ENCODE results near the gene RFC4. TPM values are rescaled to one million over a fixed set of nuclear protein-coding genes. Genes with fewer than 3 reads are reported as not detected.

The RFC4 gene
- total and polyA plus RNA-seq, 2 donors (not counting 3 experiments of a cell fraction or from before 2014, with no cell fraction given), result 6.2 to 33.7 TPM

DNA sequence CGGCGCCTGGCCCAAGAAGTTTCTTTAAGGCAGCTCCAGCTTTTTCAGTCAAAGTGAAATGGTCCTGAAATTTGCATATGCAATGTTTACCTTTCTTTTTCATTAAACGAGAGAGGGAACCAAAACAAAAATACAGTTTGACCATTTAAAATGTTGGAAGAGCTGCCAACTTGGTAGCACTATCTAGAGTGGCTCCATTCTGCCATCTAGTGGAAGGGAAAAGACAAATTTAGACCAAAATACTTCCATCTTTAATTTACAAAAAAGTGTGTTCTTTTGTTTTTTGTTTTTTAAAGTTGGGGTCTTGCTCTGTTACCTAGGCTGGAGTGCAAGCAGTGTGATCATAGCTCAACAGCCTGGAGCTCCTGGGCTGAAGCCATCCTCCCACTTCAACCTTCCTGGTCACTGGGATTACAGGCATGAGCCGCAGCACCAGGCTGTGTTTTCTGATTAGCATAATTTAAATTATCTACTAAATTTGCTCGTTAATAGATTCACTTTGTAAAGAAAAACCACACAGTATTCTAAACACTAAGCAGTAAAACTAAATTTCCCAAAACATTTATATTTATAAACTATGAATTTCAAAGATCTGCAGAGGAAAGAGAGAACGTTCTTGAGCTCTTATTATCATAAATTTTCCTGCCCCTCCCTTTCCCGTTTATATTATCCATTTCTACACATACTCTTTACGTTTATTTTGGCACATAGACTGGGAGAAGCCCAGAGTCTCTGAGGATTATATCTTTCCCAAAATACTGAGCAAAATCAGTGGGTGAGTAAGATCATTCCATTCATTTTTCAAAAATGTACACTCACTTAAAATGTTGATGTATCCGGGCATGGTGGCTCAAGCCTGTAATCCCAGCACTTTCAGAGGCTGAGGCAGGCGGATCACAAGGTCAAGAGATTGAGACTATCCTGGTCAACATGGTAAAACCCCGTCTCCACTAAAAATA is 15.4 kb upstream of the RFC4 start:
- POLR2A ChIA-PET, result interaction anchor here (0.6 to 1.4 kb wide), 2 partner anchors 32 to 38 kb away, joined by 3 to 5 read pairs; no protein-coding TSS in a partner anchor
- DNase-seq (ENCODE audit: low read depth, low spot score) (peak; percentile 61), FAIRE-seq (peak; percentile 81)
- no peaks in the 10 kb centered on the region for H3K79me2 ChIP-seq (ENCODE audit: control insufficient read depth, insufficient read depth, low read length)
- peak overlapping the region; percentile 78 for H3K4me2 ChIP-seq (ENCODE audit: insufficient read depth, low read length)
- H3K4me1 ChIP-seq (ENCODE audit: control insufficient read depth, extremely low read depth, insufficient read depth, low read length), result peaks cover 9% of the 10 kb centered on the region
- H3K9me3 ChIP-seq (replicated peaks; ENCODE audit: control insufficient read depth, insufficient read depth, low read length), result no peaks in the 10 kb centered on the region
- peak overlapping the region; percentile 38 for H3K9ac ChIP-seq (replicated peaks; ENCODE audit: extremely low read depth, insufficient read depth, low read length)
- peak overlapping the region; percentile 92 for H2AFZ ChIP-seq (ENCODE audit: low read depth, low read length)
- no peak overlapping the region for H3K27ac ChIP-seq (ENCODE audit: insufficient read depth, low read depth, low read length)
- BruUV-seq (replicated peaks), result no TSS peak
- dilution Hi-C loops (cut with MboI; ENCODE audit: extremely low pct_ligation_motif_present, low sequenced_read_pairs), result no loop called here
- CTCF ChIA-PET, result interaction anchor here (0.7 to 5.9 kb wide), 40 partner anchors 9 to 878 kb away, joined by 3 to 195 read pairs (median 5); partner anchors contain the start of genes AHSG, DNAJB11 and EIF4A2
- H3K4me3 ChIP-seq (replicated peaks in 1 of 3; ENCODE audit: insufficient read depth in 1 of 3, low read depth in 1 of 3, low read length in 3 of 3), result peak overlapping the region in 2 of 3 experiments; percentile 21 to 58
- TF ChIP-seq MYC (IDR thresholded peaks at IDR 0.05; ENCODE audit: low read depth, low read length), result no peak
- TF ChIP-seq, protein P1, sequence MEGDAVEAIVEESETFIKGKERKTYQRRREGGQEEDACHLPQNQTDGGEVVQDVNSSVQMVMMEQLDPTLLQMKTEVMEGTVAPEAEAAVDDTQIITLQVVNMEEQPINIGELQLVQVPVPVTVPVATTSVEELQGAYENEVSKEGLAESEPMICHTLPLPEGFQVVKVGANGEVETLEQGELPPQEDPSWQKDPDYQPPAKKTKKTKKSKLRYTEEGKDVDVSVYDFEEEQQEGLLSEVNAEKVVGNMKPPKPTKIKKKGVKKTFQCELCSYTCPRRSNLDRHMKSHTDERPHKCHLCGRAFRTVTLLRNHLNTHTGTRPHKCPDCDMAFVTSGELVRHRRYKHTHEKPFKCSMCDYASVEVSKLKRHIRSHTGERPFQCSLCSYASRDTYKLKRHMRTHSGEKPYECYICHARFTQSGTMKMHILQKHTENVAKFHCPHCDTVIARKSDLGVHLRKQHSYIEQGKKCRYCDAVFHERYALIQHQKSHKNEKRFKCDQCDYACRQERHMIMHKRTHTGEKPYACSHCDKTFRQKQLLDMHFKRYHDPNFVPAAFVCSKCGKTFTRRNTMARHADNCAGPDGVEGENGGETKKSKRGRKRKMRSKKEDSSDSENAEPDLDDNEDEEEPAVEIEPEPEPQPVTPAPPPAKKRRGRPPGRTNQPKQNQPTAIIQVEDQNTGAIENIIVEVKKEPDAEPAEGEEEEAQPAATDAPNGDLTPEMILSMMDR (IDR thresholded peaks at IDR 0.05; ENCODE audit: extremely low read depth in 1 of 2, insufficient read depth in 1 of 2, low read depth in 1 of 2, low read length in 2 of 2), result peak; percentile 52 to 63
- intact Hi-C loops (cut with micrococcal nuclease), result loop anchor here (1.0 to 5.0 kb wide), 6 partner anchors 39 to 564 kb away; partner anchors contain the start of genes EIF4A2, ST6GAL1 and TBCCD1
- no peaks in the 10 kb centered on the region for H3K27me3 ChIP-seq (ENCODE audit: control insufficient read depth in 2 of 2, insufficient read depth in 2 of 2, low read length in 2 of 2)
- no peaks in the 10 kb centered on the region for H4K20me1 ChIP-seq (replicated peaks; ENCODE audit: control insufficient read depth, extremely low read depth, insufficient read depth, low read length)
- no peaks in the 10 kb centered on the region for H3K9me1 ChIP-seq (replicated peaks; ENCODE audit: control insufficient read depth, extremely low read depth, insufficient read depth, low read length)
- H3K36me3 ChIP-seq (ENCODE audit: control insufficient read depth in 2 of 2, extremely low read depth in 1 of 2, insufficient read depth in 2 of 2, low read length in 2 of 2), result no peaks in the 10 kb centered on the region

DNA sequence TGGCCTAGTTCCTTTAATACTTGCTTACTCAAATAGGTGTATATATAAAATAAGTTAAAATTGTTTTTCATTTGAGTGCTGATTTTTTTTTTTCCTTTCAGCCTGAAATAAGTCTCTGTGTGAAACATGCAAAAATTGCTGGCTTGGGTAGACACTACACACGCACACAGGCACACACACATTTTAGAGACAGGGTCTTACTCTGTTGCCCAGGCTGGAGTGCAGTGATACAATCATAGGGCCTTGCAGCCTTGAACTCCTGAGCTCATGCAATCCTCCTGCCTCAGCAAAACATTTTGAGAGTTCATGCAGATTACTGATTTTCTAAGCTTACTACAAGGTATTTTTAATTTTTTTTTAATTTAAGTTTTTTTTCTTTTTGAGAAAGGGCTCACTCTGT is 12.7 kb upstream of the RFC4 start:
- DNase-seq (ENCODE audit: low read depth, low spot score) (no peak), FAIRE-seq (no peak)
- Histone ChIP-seq H3K36me3 (ENCODE audit: control insufficient read depth in 2 of 2, extremely low read depth in 1 of 2, insufficient read depth in 2 of 2, low read length in 2 of 2) (no peaks in the 10 kb centered on the region), H3K4me3 (replicated peaks in 1 of 3; ENCODE audit: insufficient read depth in 1 of 3, low read depth in 1 of 3, low read length in 3 of 3) (no peak overlapping the region), H3K27me3 (ENCODE audit: control insufficient read depth in 2 of 2, insufficient read depth in 2 of 2, low read length in 2 of 2) (no peaks in the 10 kb centered on the region), H3K79me2 (ENCODE audit: control insufficient read depth, insufficient read depth, low read length) (no peaks in the 10 kb centered on the region), H3K9ac (replicated peaks; ENCODE audit: extremely low read depth, insufficient read depth, low read length) (no peak overlapping the region), H3K9me1 (replicated peaks; ENCODE audit: control insufficient read depth, extremely low read depth, insufficient read depth, low read length) (no peaks in the 10 kb centered on the region), H2AFZ (ENCODE audit: low read depth, low read length) (no peak overlapping the region), H3K4me2 (ENCODE audit: insufficient read depth, low read length) (no peak overlapping the region), H3K27ac (ENCODE audit: insufficient read depth, low read depth, low read length) (no peak overlapping the region), H3K4me1 (ENCODE audit: control insufficient read depth, extremely low read depth, insufficient read depth, low read length) (peaks cover 7% of the 10 kb centered on the region), H3K9me3 (replicated peaks; ENCODE audit: control insufficient read depth, insufficient read depth, low read length) (no peaks in the 10 kb centered on the region), H4K20me1 (replicated peaks; ENCODE audit: control insufficient read depth, extremely low read depth, insufficient read depth, low read length) (no peaks in the 10 kb centered on the region)
- dilution Hi-C loops (cut with MboI; ENCODE audit: extremely low pct_ligation_motif_present, low sequenced_read_pairs), result no loop called here
- POLR2A ChIA-PET, result interaction anchor here (1.9 kb wide), 1 partner anchor 35 kb away, joined by 6 read pairs; the partner anchor contains the start of gene EIF4A2
- CTCF ChIA-PET, result interaction anchor here (1.0 to 5.9 kb wide), 6 partner anchors 12 to 836 kb away, joined by 3 to 195 read pairs (median 6); partner anchors contain the start of gene AHSG
- intact Hi-C loops (cut with micrococcal nuclease), result no loop called here
- TF ChIP-seq, protein P2, sequence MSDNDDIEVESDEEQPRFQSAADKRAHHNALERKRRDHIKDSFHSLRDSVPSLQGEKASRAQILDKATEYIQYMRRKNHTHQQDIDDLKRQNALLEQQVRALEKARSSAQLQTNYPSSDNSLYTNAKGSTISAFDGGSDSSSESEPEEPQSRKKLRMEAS (IDR thresholded peaks at IDR 0.05; ENCODE audit: insufficient read depth, insufficient read length), result no peak
- TF ChIP-seq POLR2A (IDR thresholded peaks at IDR 0.05; ENCODE audit: low read depth, low read length), result no peak
- no peak for TF ChIP-seq GATA2 (IDR thresholded peaks at IDR 0.05; ENCODE audit: insufficient read depth, insufficient read length, low read depth, low read length)
- TF ChIP-seq EZH2 (IDR thresholded peaks at IDR 0.05; ENCODE audit: borderline replicate concordance, low read depth, low read length, severe bottlenecking), result no peak
- no peak for TF ChIP-seq MYC (IDR thresholded peaks at IDR 0.05; ENCODE audit: low read depth, low read length)
- TF ChIP-seq FOS (IDR thresholded peaks at IDR 0.05; ENCODE audit: borderline replicate concordance, insufficient read depth, low read length), result no peak
- no peak for TF ChIP-seq JUN (IDR thresholded peaks at IDR 0.05; ENCODE audit: borderline replicate concordance, insufficient read depth, insufficient read length, low read depth)
- TF ChIP-seq, protein P1 (IDR thresholded peaks at IDR 0.05; ENCODE audit: extremely low read depth in 1 of 2, insufficient read depth in 1 of 2, low read depth in 1 of 2, low read length in 2 of 2), result no peak
- TF ChIP-seq POLR2AphosphoS5 (IDR thresholded peaks at IDR 0.05; ENCODE audit: insufficient read depth, low read depth, low read length), result no peak
- BruUV-seq (replicated peaks), result no TSS peak

All from endothelial cell of umbilical vein (primary cell).